IMR-90 (cell line): ENCODE data around the gene CCDC92. TPM values are rescaled to one million over a fixed set of nuclear protein-coding genes. Genes with fewer than 3 reads are reported as not detected.

Experiments used
- ATAC-seq: fragments of 200-7000 bp; cut with Tn5 transposase; 2 replicates; pipeline ENCODE4 v1.9.1; 2020; ENCODE audit warnings: low read depth, mild to moderate bottlenecking, moderate library complexity
- BruUV-seq: library from RNA; stranded (reverse); fragments of 400-500 nt; replicated peaks from 2 replicates; lab custom pipeline; 2021; lab: Mats Ljungman, UMichigan
- CTCF ChIA-PET: fragments of 300-600 bp; formaldehyde crosslinking; extraction: SDS; loops from one replicate; lab custom pipeline; 2021; ENCODE audit warnings: antibody characterized with exemption; lab: Yijun Ruan, JAX
- POLR2A ChIA-PET: fragments of 300-600 bp; sonication (Branson Sonifier 250); formaldehyde crosslinking; loops from one replicate; lab custom pipeline; 2022; ENCODE audit warnings: antibody characterized with exemption; ENCODE audit not compliant: unreplicated experiment; lab: Charles Lee
- DNase-seq: peaks from one replicate; pipeline ENCODE4 v3.0.0; 2013
- H2AFZ ChIP-seq: replicated peaks from 2 replicates; pipeline ENCODE3; 2013; ENCODE audit warnings: low read length, mild to moderate bottlenecking; ENCODE audit not compliant: poor library complexity
- H2AK5ac ChIP-seq: 2 replicates; pipeline ENCODE4 v1.6.1; 2013; ENCODE audit warnings: low read depth, low read length, inconsistent platforms
- H2AK9ac ChIP-seq: replicated peaks from 2 replicates; pipeline ENCODE3; 2013; ENCODE audit warnings: mild to moderate bottlenecking, low read depth, low read length, moderate library complexity; ENCODE audit not compliant: poor library complexity
- H2BK120ac ChIP-seq: 2 replicates; pipeline ENCODE4 v1.6.1; 2013; ENCODE audit warnings: low read depth, low read length, inconsistent platforms
- H2BK15ac ChIP-seq: 3 replicates; pipeline ENCODE4 v1.6.1; 2013; ENCODE audit warnings: low read depth, low read length, inconsistent platforms
- H2BK20ac ChIP-seq: 2 replicates; pipeline ENCODE4 v1.6.1; 2013; ENCODE audit warnings: low read depth, mild to moderate bottlenecking, inconsistent platforms, low read length, moderate library complexity
- H2BK5ac ChIP-seq: 2 replicates; pipeline ENCODE4 v1.6.1; 2013; ENCODE audit warnings: mild to moderate bottlenecking, low read depth, low read length, inconsistent platforms; ENCODE audit not compliant: poor library complexity, severe bottlenecking
- H3K14ac ChIP-seq: replicated peaks from 2 replicates; pipeline ENCODE4 v1.6.1; 2013; ENCODE audit warnings: low read depth, low read length, inconsistent platforms
- H3K18ac ChIP-seq: 2 replicates; pipeline ENCODE4 v1.6.1; 2013; ENCODE audit warnings: low read depth, low read length, control low read depth
- H3K23ac ChIP-seq: 2 replicates; pipeline ENCODE4 v1.6.1; 2013; ENCODE audit warnings: low read depth, low read length, inconsistent platforms
- H3K27ac ChIP-seq: 2 replicates; pipeline ENCODE4 v1.5.1; 2013; ENCODE audit warnings: mild to moderate bottlenecking, control low read depth, low read length; ENCODE audit not compliant: insufficient read depth
- H3K27me3 ChIP-seq: 2 replicates; pipeline ENCODE4 v1.6.1; 2013; ENCODE audit warnings: low read length; ENCODE audit not compliant: control insufficient read depth, insufficient read depth
- H3K36me3 ChIP-seq: 2 replicates; pipeline ENCODE4 v1.6.1; 2013; ENCODE audit warnings: low read length, mixed read lengths; ENCODE audit not compliant: control insufficient read depth, insufficient read depth
- H3K4ac ChIP-seq: 2 replicates; pipeline ENCODE4 v1.6.1; 2013; ENCODE audit warnings: low read depth, low read length, inconsistent platforms
- H3K4me1 ChIP-seq: 2 replicates; pipeline ENCODE4 v1.6.1; 2013; ENCODE audit warnings: low read length, mixed read lengths; ENCODE audit not compliant: control insufficient read depth, insufficient read depth
- H3K4me2 ChIP-seq: 2 replicates; pipeline ENCODE4 v1.6.1; 2013; ENCODE audit warnings: low read depth, mild to moderate bottlenecking, control low read depth, low read length, moderate library complexity
- H3K4me3 ChIP-seq: 2 replicates; pipeline ENCODE4 v1.5.1; 2013; ENCODE audit warnings: low read depth, mild to moderate bottlenecking, control low read depth, low read length, moderate library complexity; ENCODE audit not compliant: insufficient read depth
- H3K56ac ChIP-seq: 2 replicates; pipeline ENCODE4 v1.6.1; 2013; ENCODE audit warnings: low read length, inconsistent platforms; ENCODE audit not compliant: insufficient read depth; ENCODE audit errors: extremely low read depth
- H3K79me1 ChIP-seq, 2 experiments: 2 replicates each; pipeline ENCODE4 v1.6.1; 2013; ENCODE audit warnings: low read length in 2 of 2, inconsistent platforms in 1 of 2, low read depth in 1 of 2
- H3K9ac ChIP-seq: 2 replicates; pipeline ENCODE4 v1.6.1; 2013; ENCODE audit warnings: low read depth, low read length, control low read depth
- H3K9me1 ChIP-seq: 2 replicates; pipeline ENCODE4 v1.6.1; 2013; ENCODE audit warnings: low read length, inconsistent platforms; ENCODE audit not compliant: insufficient read depth
- H3K9me3 ChIP-seq: 2 replicates; pipeline ENCODE4 v1.6.1; 2013; ENCODE audit warnings: low read length; ENCODE audit not compliant: control insufficient read depth, insufficient read depth
- H4K20me1 ChIP-seq: 2 replicates; pipeline ENCODE4 v1.6.1; 2013; ENCODE audit warnings: low read length, inconsistent platforms; ENCODE audit not compliant: insufficient read depth
- H4K5ac ChIP-seq: 2 replicates; pipeline ENCODE4 v1.6.1; 2013; ENCODE audit warnings: mild to moderate bottlenecking, low read depth, low read length, control low read depth
- H4K8ac ChIP-seq, 2 experiments: 2 replicates each; pipeline ENCODE4 v1.6.1; 2013; ENCODE audit warnings: low read depth in 2 of 2, low read length in 2 of 2, control low read depth in 1 of 2, inconsistent platforms in 1 of 2
- H4K91ac ChIP-seq: 2 replicates; pipeline ENCODE4 v1.6.1; 2013; ENCODE audit warnings: low read depth, low read length, inconsistent platforms; ENCODE audit not compliant: insufficient read depth
- BHLHE40 ChIP-seq: fragments of 150-350 bp; IDR thresholded peaks from 2 replicates; pipeline ENCODE4 v1.6.1; 2016; ENCODE audit warnings: mild to moderate bottlenecking, low read depth, low read length
- CEBPB ChIP-seq: IDR thresholded peaks from 2 replicates; pipeline ENCODE4 v1.6.1; 2012; ENCODE audit warnings: low read depth, low read length, improper control_type of control experiment
- CHD1 ChIP-seq: IDR thresholded peaks from 2 replicates; pipeline ENCODE4 v1.6.1; 2012; ENCODE audit warnings: low read depth, low read length, improper control_type of control experiment
- FOS ChIP-seq: fragments of 150-350 bp; IDR thresholded peaks from 2 replicates; pipeline ENCODE4 v1.6.1; 2016; ENCODE audit warnings: low read depth, low read length
- MAFK ChIP-seq: IDR thresholded peaks from 2 replicates; pipeline ENCODE4 v1.6.1; 2012; ENCODE audit warnings: low read depth, low read length, improper control_type of control experiment
- MAZ ChIP-seq: IDR thresholded peaks from 2 replicates; pipeline ENCODE4 v1.6.1; 2012; ENCODE audit warnings: low read depth, mild to moderate bottlenecking, low read length, improper control_type of control experiment, moderate library complexity, borderline replicate concordance
- MXI1 ChIP-seq: IDR thresholded peaks from 2 replicates; pipeline ENCODE4 v1.6.1; 2012; ENCODE audit warnings: low read depth, mild to moderate bottlenecking, low read length, moderate library complexity, borderline replicate concordance
- NFE2L2 ChIP-seq: fragments of 150-350 bp; IDR thresholded peaks from 2 replicates; pipeline ENCODE4 v1.6.1; 2016; ENCODE audit warnings: low read depth, mild to moderate bottlenecking, low read length
- POLR2A ChIP-seq: IDR thresholded peaks from 2 replicates; pipeline ENCODE4 v1.6.1; 2012; ENCODE audit warnings: mild to moderate bottlenecking, low read depth, low read length
- RAD21 ChIP-seq: IDR thresholded peaks from 2 replicates; pipeline ENCODE4 v1.6.1; 2012; ENCODE audit warnings: low read length, improper control_type of control experiment
- RCOR1 ChIP-seq: IDR thresholded peaks from 2 replicates; pipeline ENCODE4 v1.6.1; 2012; ENCODE audit warnings: mild to moderate bottlenecking, low read length, improper control_type of control experiment; ENCODE audit not compliant: insufficient replicate concordance
- RFX5 ChIP-seq: IDR thresholded peaks from 2 replicates; pipeline ENCODE4 v1.8.0; 2012; ENCODE audit warnings: low read depth, mild to moderate bottlenecking, low read length, moderate library complexity
- SMC3 ChIP-seq: fragments of 150-350 bp; IDR thresholded peaks from 2 replicates; pipeline ENCODE4 v1.6.1; 2016; ENCODE audit warnings: low read depth, mild to moderate bottlenecking, antibody characterized with exemption, low read length, moderate library complexity
- WGBS, 2 experiments: methylation state at CpG; one replicate each; pipeline versions ENCODE4 v1.1.5 to v1.1.7; 2013; ENCODE audit warnings: missing lambda C conversion rate in 2 of 2; ENCODE audit not compliant: insufficient read length in 1 of 2; ENCODE audit errors: extremely low coverage in 2 of 2; 5-methylcytosine and 5-hydroxymethylcytosine counted together
- dilution Hi-C: fragments of 300-500 bp; cut with HindIII; formaldehyde crosslinking; loops from one replicate; pipeline ENCODE4 v1.14.3; 2018; ENCODE audit warnings: low sequenced_read_pairs; ENCODE audit not compliant: unreplicated experiment
- in situ Hi-C: fragments of 300-500 bp; cut with MboI; formaldehyde crosslinking; loops from 3 replicates; pipeline ENCODE4 v1.14.3; 2019; ENCODE audit warnings: low sequenced_read_pairs, inconsistent platforms, mixed read lengths
- intact Hi-C: fragments of 100-400 bp; cut with micrococcal nuclease; formaldehyde crosslinking; loops from 2 replicates; pipeline ENCODE4 v1.10.0; 2022
- polyA plus RNA-seq, 3 experiments: library from polyadenylated mRNA; depleted of rRNA; stranded (reverse); fragments of >200 nt; gene quantifications; 2 replicates each; pipeline ENCODE4 v1.2.3, GENCODE V29; 2012; ENCODE audit warnings: low replicate concordance in 1 of 3
- total RNA-seq: library from RNA; depleted of rRNA; stranded (reverse); fragments of >200 nt; gene quantifications from 2 replicates; pipeline ENCODE4 v1.2.3, GENCODE V29; 2012
- TF ChIP-seq, protein P1 (sequence below): fragments of 150-350 bp; IDR thresholded peaks from 2 replicates; pipeline ENCODE4 v1.6.1; 2016; ENCODE audit warnings: low read depth, mild to moderate bottlenecking, low read length, moderate library complexity, borderline replicate concordance
- TF ChIP-seq, protein P2 (sequence below): conservative IDR thresholded peaks from 2 replicates; pipeline ENCODE4 v1.5.1; 2012; ENCODE audit warnings: mild to moderate bottlenecking, low read depth, low read length, improper control_type of control experiment
- TF ChIP-seq, protein P3 (sequence below): fragments of 150-350 bp; IDR thresholded peaks from 2 replicates; pipeline ENCODE4 v1.6.1; 2017; ENCODE audit warnings: mild to moderate bottlenecking, antibody characterized with exemption, low read length, low read depth

CCDC92 gene
- total and polyA plus RNA-seq, 2 of the 4 experiments (the other 2 are of a cell fraction): 5.7 to 55.5 TPM

DNA sequence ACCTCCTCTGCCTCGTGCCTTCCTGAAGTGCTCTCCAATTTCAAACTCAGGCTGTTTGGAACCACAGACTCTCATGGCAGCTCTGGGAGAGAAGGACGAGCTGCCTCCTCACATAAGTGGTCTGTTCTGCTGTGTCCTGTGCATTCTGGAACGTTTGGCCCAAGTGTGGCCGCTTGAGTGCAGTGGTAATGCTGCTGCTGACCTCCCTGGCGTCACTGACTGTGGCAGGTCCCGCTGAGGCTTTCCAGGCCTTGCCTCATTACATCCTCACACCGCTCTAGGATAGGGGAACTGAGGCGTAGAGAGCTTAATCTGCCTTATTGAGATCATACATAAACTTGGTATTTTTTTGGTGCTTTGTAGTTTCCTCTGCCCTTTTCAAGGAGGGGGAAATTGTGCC lies 14.2 kb downstream of the CCDC92 start:
- no peak overlapping the region for H4K91ac ChIP-seq
- no peak overlapping the region for H2BK120ac ChIP-seq
- no peak overlapping the region for H4K8ac ChIP-seq
- no peak overlapping the region for H2AFZ ChIP-seq
- intact Hi-C loops (no loop called here), in situ Hi-C loops (no loop called here), dilution Hi-C loops (no loop called here)
- H3K27ac ChIP-seq: no peak overlapping the region
- peaks cover 3% of the 10 kb centered on the region; the same call in 1 of the 2 replicates for H4K20me1 ChIP-seq
- no peak overlapping the region for H3K14ac ChIP-seq
- H3K4me3 ChIP-seq: no peak overlapping the region
- no peak overlapping the region for H3K18ac ChIP-seq
- no peak overlapping the region for H2AK5ac ChIP-seq
- no peak overlapping the region for H3K23ac ChIP-seq
- peaks cover 29 to 67% of the 10 kb centered on the region in 2 experiments for H3K79me1 ChIP-seq
- WGBS, 2 experiments: 60% methylated on average over 1 of the region's 8 CpGs; no CpG with 5 or more reads in 1 of the 2 experiments
- no TSS peak for BruUV-seq
- CTCF ChIA-PET: no interaction called here
- H2BK5ac ChIP-seq: no peak overlapping the region
- H3K36me3 ChIP-seq: no peaks in the 10 kb centered on the region
- H2BK15ac ChIP-seq: no peak overlapping the region
- H3K4me1 ChIP-seq: no peaks in the 10 kb centered on the region
- H4K5ac ChIP-seq: no peak overlapping the region
- no peak overlapping the region for H3K4ac ChIP-seq
- TF ChIP-seq FOS (no peak), RAD21 (no peak), CHD1 (no peak), RFX5 (no peak), BHLHE40 (no peak), POLR2A (no peak), RCOR1 (no peak), NFE2L2 (no peak), MXI1 (no peak), MAZ (no peak), SMC3 (no peak), MAFK (no peak), CEBPB (no peak)
- TF ChIP-seq, protein P1, sequence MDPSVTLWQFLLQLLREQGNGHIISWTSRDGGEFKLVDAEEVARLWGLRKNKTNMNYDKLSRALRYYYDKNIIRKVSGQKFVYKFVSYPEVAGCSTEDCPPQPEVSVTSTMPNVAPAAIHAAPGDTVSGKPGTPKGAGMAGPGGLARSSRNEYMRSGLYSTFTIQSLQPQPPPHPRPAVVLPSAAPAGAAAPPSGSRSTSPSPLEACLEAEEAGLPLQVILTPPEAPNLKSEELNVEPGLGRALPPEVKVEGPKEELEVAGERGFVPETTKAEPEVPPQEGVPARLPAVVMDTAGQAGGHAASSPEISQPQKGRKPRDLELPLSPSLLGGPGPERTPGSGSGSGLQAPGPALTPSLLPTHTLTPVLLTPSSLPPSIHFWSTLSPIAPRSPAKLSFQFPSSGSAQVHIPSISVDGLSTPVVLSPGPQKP: no peak
- TF ChIP-seq, protein P2, sequence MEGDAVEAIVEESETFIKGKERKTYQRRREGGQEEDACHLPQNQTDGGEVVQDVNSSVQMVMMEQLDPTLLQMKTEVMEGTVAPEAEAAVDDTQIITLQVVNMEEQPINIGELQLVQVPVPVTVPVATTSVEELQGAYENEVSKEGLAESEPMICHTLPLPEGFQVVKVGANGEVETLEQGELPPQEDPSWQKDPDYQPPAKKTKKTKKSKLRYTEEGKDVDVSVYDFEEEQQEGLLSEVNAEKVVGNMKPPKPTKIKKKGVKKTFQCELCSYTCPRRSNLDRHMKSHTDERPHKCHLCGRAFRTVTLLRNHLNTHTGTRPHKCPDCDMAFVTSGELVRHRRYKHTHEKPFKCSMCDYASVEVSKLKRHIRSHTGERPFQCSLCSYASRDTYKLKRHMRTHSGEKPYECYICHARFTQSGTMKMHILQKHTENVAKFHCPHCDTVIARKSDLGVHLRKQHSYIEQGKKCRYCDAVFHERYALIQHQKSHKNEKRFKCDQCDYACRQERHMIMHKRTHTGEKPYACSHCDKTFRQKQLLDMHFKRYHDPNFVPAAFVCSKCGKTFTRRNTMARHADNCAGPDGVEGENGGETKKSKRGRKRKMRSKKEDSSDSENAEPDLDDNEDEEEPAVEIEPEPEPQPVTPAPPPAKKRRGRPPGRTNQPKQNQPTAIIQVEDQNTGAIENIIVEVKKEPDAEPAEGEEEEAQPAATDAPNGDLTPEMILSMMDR: no peak
- TF ChIP-seq, protein P3, sequence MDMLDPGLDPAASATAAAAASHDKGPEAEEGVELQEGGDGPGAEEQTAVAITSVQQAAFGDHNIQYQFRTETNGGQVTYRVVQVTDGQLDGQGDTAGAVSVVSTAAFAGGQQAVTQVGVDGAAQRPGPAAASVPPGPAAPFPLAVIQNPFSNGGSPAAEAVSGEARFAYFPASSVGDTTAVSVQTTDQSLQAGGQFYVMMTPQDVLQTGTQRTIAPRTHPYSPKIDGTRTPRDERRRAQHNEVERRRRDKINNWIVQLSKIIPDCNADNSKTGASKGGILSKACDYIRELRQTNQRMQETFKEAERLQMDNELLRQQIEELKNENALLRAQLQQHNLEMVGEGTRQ: no peak
- H3K9me1 ChIP-seq: peaks cover 6% of the 10 kb centered on the region
- H3K27me3 ChIP-seq: no peaks in the 10 kb centered on the region
- no peak for DNase-seq
- no peaks in the 10 kb centered on the region for H3K9me3 ChIP-seq
- H3K9ac ChIP-seq: no peak overlapping the region
- no peak for ATAC-seq
- H3K4me2 ChIP-seq: no peak overlapping the region
- H2BK20ac ChIP-seq: no peak overlapping the region
- POLR2A ChIA-PET: no interaction called here
- no peak overlapping the region for H2AK9ac ChIP-seq
- no peak overlapping the region for H3K56ac ChIP-seq
